Activated CD4-positive, alpha-beta T cell treated with anti-CD3 and anti-CD28 coated beads, Interleukin-2, Interleukin-6, amounts not matched to agents 100 ng/mL and 50 ng/mL, durations not matched to agents 16 hours and 8 hours (primary cell): ENCODE measurements around the gene FBXW11.
"Not testable (repeated sequence)": the region's sequence is repeated elsewhere in the genome, so short reads cannot be mapped to it uniquely, and the experiment has no call there.

Experiments
- DNase-seq: peaks from one replicate; pipeline ENCODE4 v3.0.0-alpha.2; 2020

Gene FBXW11

GRCh38 chr5:171906703-171907590, 99.5 kb downstream of the FBXW11 start:
- DNase-seq: peak; percentile 57

DNA sequence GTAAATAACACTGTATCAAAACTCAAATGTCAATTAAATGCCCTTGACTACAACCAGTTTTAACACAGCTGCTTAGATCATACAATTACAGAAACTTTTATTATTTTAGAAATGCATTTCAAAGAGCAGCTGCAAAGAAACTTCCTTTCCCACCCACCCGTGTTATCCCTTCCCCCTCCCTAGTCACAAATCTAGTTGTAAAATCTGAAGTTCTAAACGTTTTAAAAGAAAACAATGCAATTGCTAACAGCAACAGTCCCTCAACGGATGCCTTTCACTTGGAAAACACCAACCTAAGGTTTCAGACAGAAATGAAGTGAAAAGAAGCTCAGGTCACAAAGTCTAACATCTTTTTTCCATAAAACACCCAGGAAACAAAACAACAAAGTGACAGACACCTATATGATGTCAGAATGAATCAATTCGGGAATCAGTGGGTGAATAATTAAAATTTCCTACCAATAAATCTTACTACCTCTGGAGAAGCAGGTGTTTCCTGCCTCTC, 100.3 kb downstream of the FBXW11 start:
- peak; percentile 24 for DNase-seq

- DNase-seq: no peak
These were observed 101.6 kb downstream of the FBXW11 start for GRCh38 chr5:171904886-171905285.

DNA sequence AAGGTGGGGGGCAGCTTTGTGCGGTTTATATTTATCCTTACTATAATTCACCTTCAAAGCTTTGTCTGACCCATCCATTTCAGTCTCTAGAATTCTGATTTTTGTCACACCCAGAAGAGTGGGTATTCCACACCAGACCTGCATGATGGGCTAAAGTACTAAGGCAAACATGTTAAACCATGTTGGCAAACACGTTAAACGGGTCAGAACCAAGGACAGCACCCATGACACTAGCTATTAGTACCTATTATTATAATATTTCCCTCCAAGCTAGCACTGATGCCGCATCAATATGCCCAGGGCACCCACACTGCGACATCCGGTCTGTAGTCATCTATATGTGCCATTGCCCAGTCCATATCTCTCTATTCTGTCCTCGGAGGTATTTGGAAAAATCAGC, 104.7 kb downstream of the FBXW11 start:
- no peak for DNase-seq

GRCh38 chr5:171899792-171900191, 106.6 kb downstream of the FBXW11 start:
- no peak for DNase-seq

GRCh38 chr5:171898879-171899278, 107.6 kb downstream of the FBXW11 start:
- DNase-seq: no peak

GRCh38 chr5:171898386-171898785, 108.1 kb downstream of the FBXW11 start:
- no peak for DNase-seq

DNA sequence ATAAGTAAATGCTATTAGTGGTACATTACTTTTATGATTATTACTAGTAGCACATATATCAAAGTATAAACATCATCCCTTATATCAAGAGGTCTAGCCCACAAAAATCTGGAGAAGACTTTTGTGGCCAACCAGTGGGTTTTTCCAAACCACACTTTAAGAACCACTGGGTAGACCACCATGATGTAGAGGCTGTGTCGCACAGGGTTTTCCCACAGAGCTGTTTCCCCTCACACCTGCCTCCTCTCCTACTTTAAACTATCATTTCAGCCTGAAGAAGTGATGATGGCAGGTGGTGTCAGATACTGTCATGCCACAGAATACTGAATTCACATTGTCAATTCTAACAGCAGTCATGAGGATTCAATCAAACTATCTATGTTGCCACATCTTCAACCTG, 109.2 kb downstream of the FBXW11 start:
- DNase-seq: no peak

- no peak for DNase-seq
These were observed 111.4 kb downstream of the FBXW11 start for GRCh38 chr5:171895081-171895480.

DNA sequence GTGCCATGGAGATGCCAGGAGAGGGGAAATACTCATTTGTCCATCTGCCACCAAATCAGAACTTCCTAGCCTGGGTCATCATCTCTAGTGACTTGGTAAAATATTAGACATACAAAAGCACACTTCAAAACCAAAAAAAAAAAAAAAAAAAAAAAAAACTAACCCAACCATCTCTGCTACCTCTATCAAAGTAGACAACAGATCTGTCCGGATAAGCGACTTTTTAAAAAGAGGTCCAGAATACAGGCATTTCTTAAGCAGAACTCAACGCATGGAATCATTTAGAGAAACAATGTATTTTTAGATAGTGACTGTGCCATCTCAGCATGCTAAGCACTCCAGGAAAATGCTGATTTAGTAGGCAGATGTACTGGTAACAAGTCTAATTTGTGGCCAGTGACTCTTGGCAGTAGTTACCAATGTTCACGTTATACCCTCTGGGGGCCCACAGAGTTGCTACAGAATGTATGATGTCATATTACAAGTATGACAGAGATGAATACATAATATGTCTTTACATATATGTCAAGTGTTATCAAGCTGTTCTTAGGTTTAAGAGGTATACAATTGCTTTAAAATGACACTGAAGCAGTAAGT, 113.0 kb downstream of the FBXW11 start:
- DNase-seq: no peak

DNA sequence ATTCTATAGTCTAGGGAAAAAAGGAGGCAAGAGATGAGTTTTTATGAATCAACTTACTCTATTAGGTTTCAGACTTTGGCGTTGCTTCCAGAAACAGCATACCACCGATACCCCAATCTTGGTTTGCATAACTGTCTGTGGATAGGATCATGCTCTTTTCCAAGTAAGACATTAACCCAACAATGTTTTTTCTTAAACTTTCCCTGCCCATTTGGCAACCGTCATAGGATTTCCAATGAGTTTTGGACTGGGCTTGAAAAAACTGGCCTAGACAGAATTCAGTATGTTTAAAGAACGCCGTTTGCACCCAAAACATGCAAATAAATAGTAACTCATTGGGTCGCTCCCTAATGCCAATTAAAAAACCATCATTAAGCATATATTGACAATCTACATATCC, 114.8 kb downstream of the FBXW11 start:
- DNase-seq: no peak

GRCh38 chr5:171891150-171891549, 115.3 kb downstream of the FBXW11 start:
- no peak for DNase-seq

- no peak for DNase-seq
These were observed 118.4 kb downstream of the FBXW11 start for GRCh38 chr5:171888051-171888481.

GRCh38 chr5:171886037-171886436, 120.4 kb downstream of the FBXW11 start:
- DNase-seq: not testable (repeated sequence)

DNA sequence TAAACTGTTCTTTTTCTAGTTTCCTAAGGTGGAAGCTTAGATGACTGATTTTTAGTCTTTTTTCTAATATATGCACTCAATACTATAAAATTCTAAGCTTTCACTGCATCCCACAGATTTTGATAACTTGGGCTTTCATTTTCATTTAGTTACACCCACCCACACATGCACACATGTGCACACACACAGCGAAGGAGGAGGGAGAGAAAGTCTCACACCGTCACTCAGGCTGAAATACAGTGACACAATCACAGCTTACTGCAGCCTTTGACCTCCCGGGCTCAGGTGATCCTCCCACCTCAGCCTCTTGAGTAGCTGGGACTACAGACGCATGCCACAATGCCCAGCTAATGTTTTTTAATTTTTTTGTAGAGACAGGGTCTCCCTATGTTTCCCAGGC, 124.3 kb downstream of the FBXW11 start:
- peak; percentile 14 for DNase-seq

DNA sequence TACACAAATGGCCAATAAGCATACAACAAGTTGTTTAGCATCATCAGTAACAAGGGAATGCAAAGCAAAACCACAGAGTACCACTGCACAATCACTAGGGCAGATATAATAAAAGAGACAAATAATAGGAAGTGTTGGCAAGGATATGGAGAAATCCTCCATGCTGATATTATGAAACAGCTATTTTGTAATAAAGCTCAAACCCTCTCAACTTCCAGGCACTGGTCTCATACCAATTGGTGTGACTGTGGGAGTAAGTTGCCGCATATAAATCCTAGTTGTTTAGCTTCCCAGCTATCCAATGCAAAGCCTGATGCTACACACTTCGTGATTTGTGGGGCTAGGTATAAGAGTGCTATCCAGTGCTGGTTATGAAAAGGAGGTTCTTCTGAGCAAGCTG, 132.2 kb downstream of the FBXW11 start:
- DNase-seq: no peak

DNA sequence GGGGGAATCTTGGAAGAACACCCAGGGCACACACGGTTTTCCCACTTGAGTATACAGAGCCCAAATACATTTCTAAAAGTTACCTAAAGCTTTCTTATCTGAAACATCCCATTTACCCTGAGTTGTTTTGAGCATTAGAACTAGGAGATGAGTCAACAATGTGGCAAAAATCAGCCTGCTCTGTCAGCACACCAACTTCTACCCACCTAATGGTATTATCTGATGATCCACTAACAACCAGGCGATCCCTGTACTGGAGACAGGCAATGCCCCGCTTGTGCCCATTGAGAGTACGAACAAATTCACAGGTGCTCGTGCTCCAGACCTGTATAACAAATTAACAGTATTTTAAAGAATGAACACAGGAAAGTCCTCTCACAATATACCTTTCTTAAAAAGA, 133.8 kb downstream of the FBXW11 start:
- DNase-seq: no peak

DNA sequence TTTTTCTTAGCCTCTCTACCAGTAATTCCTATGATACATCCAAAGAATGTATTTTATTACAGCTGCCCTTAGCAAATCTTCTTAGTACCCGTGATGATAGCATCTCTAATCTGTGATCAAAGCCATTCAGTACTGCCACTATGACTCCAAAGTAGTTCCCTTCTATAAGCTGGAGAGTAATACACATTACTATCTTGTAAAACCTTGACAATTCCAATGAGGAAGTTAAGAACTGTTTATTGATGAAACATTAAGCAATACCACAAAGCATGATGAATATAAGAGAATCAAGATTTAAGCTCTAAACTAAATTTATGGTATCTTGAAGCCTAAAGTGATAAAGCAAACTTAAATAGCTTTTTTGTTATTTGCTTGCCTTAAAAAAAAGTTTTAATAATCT, 134.7 kb downstream of the FBXW11 start:
- no peak for DNase-seq

DNA sequence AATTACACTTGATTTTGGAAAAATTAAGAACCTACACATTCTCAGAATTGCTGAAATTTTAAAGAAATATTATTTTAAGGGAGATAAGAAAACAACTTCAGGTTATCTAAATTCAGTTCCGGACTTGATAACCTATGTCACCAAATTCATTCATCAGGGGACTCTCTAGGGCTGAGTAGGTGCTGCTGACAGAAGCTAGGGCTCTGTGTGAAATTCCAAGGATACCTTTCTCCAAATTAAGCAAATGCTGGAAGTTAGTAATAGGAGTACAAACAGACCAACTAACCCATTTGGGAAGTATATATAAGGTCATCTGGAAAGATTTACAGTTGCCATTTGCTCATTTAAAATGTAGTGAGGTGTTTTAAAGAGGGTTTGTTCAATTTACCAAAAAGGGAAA, 136.5 kb downstream of the FBXW11 start:
- no peak for DNase-seq

- no peak for DNase-seq
These were observed 138.2 kb downstream of the FBXW11 start for GRCh38 chr5:171868236-171868635.

GRCh38 chr5:171867786-171868185, 138.7 kb downstream of the FBXW11 start:
- DNase-seq: no peak

DNA sequence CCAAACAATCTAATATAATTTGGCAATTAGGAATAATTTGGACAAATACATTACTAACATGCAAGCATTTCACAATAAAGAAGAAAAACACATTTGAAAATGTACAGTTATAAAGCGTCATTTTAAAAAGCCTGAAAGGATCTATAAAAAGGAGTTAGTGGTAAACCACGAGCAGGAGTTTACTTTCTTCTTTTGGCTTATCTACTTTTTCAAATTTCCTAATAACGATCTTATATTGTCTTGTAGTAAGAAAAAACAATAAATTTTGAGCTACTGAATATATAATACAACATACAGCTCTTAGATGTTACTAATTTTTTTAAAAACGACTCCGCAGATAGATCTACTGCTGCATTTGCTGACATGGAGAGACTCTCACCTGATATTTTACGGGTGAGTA, 141.0 kb downstream of the FBXW11 start:
- no peak for DNase-seq

GRCh38 chr5:171863935-171864334, 142.5 kb downstream of the FBXW11 start:
- DNase-seq: no peak

GRCh38 chr5:171862624-171863023, 143.8 kb downstream of the FBXW11 start:
- DNase-seq: no peak
